ENCODE results near the gene C6orf52. TPM values are rescaled to one million over a fixed set of nuclear protein-coding genes. Genes with fewer than 3 reads are reported as not detected.

C6orf52 gene
- total and polyA plus RNA-seq, 2 donors (not counting 3 experiments of a cell fraction or from before 2014, with no cell fraction given), result 0.54 TPM; not detected in 1

GRCh38 chr6:10695086-10695657, 756 bp upstream of the C6orf52 start:
- ChIA-PET POLR2A (interaction anchor here (0.6 to 0.7 kb wide), 5 partner anchors 28 to 167 kb away, joined by 3 to 11 read pairs (median 5); partner anchors contain the start of gene TMEM14C), CTCF (interaction anchor here (0.9 to 2.4 kb wide), 10 partner anchors 9 to 217 kb away, joined by 3 to 12 read pairs (median 4); partner anchors contain the start of gene GCNT2)
- H3K36me3 ChIP-seq (ENCODE audit: control insufficient read depth in 2 of 2, extremely low read depth in 1 of 2, insufficient read depth in 2 of 2, low read length in 2 of 2), result peaks cover 0 to 6% of the 10 kb centered on the region in 2 experiments
- peak overlapping the region; percentile 95 for H3K27ac ChIP-seq (ENCODE audit: insufficient read depth, low read depth, low read length)
- peak overlapping the region; percentile 93 to 100 (median 100) for H3K4me3 ChIP-seq (replicated peaks in 1 of 3; ENCODE audit: insufficient read depth in 1 of 3, low read depth in 1 of 3, low read length in 3 of 3)
- H3K9me1 ChIP-seq (replicated peaks; ENCODE audit: control insufficient read depth, extremely low read depth, insufficient read depth, low read length), result no peaks in the 10 kb centered on the region
- no peaks in the 10 kb centered on the region for H4K20me1 ChIP-seq (replicated peaks; ENCODE audit: control insufficient read depth, extremely low read depth, insufficient read depth, low read length)
- H3K4me2 ChIP-seq (ENCODE audit: insufficient read depth, low read length), result peak overlapping the region; percentile 97
- FAIRE-seq (no peak), DNase-seq (ENCODE audit: low read depth, low spot score) (no peak)
- H3K79me2 ChIP-seq (ENCODE audit: control insufficient read depth, insufficient read depth, low read length), result peaks cover 42% of the 10 kb centered on the region
- peak overlapping the region; percentile 97 for H3K9ac ChIP-seq (replicated peaks; ENCODE audit: extremely low read depth, insufficient read depth, low read length)
- no peak for TF ChIP-seq CTCF (IDR thresholded peaks at IDR 0.05; ENCODE audit: extremely low read depth in 1 of 2, insufficient read depth in 1 of 2, low read depth in 1 of 2, low read length in 2 of 2)
- no peak for TF ChIP-seq GATA2 (IDR thresholded peaks at IDR 0.05; ENCODE audit: insufficient read depth, insufficient read length, low read depth, low read length)
- TF ChIP-seq JUN (IDR thresholded peaks at IDR 0.05; ENCODE audit: borderline replicate concordance, insufficient read depth, insufficient read length, low read depth), result no peak
- TF ChIP-seq POLR2AphosphoS5 (IDR thresholded peaks at IDR 0.05; ENCODE audit: insufficient read depth, low read depth, low read length), result no peak
- TF ChIP-seq EZH2 (IDR thresholded peaks at IDR 0.05; ENCODE audit: borderline replicate concordance, low read depth, low read length, severe bottlenecking), result no peak
- no peak for TF ChIP-seq MYC (IDR thresholded peaks at IDR 0.05; ENCODE audit: low read depth, low read length)
- TF ChIP-seq POLR2A (IDR thresholded peaks at IDR 0.05; ENCODE audit: low read depth, low read length), result no peak
- no peak for TF ChIP-seq MAX (IDR thresholded peaks at IDR 0.05; ENCODE audit: insufficient read depth, insufficient read length)
- no peak for TF ChIP-seq FOS (IDR thresholded peaks at IDR 0.05; ENCODE audit: borderline replicate concordance, insufficient read depth, low read length)
- H3K27me3 ChIP-seq (ENCODE audit: control insufficient read depth in 2 of 2, insufficient read depth in 2 of 2, low read length in 2 of 2), result no peaks in the 10 kb centered on the region
- intact Hi-C loops (cut with micrococcal nuclease), result loop anchor here (2.0 kb wide), 1 partner anchor 174 kb away; the partner anchor contains the start of gene GCNT2
- H3K4me1 ChIP-seq (ENCODE audit: control insufficient read depth, extremely low read depth, insufficient read depth, low read length), result peaks cover 19% of the 10 kb centered on the region
- H3K9me3 ChIP-seq (replicated peaks; ENCODE audit: control insufficient read depth, insufficient read depth, low read length), result no peaks in the 10 kb centered on the region
- dilution Hi-C loops (cut with MboI; ENCODE audit: extremely low pct_ligation_motif_present, low sequenced_read_pairs), result no loop called here
- TSS peak; percentile 75 for BruUV-seq (replicated peaks)
- H2AFZ ChIP-seq (ENCODE audit: low read depth, low read length), result peak overlapping the region; percentile 62

Measured in endothelial cell of umbilical vein (primary cell).